ENCODE measurements around the gene INHBE.
"Not testable (repeated sequence)": the region's sequence is repeated elsewhere in the genome, so short reads cannot be mapped to it uniquely, and the experiment has no call there.

INHBE gene

GRCh38 chr12:57441846-57442427 is 13.2 kb upstream of the INHBE start:
- no peak for DNase-seq (ENCODE audit: low spot score)

GRCh38 chr12:57444337-57444736 is 10.8 kb upstream of the INHBE start:
- not testable (repeated sequence) for DNase-seq (ENCODE audit: low spot score)

- no peak for DNase-seq (ENCODE audit: low spot score)
Observed at GRCh38 chr12:57444744-57445143, 10.4 kb upstream of the INHBE start.

GRCh38 chr12:57446292-57446960 is 8.7 kb upstream of the INHBE start:
- no peak for DNase-seq (ENCODE audit: low spot score)

GRCh38 chr12:57448669-57449068 is 6.4 kb upstream of the INHBE start:
- DNase-seq (ENCODE audit: low spot score), result no peak

- DNase-seq (ENCODE audit: low spot score), result no peak
Observed at GRCh38 chr12:57449375-57449774, 5.7 kb upstream of the INHBE start.

GRCh38 chr12:57450057-57450456 is 5.0 kb upstream of the INHBE start:
- DNase-seq (ENCODE audit: low spot score), result no peak

- no peak for DNase-seq (ENCODE audit: low spot score)
Observed at GRCh38 chr12:57451233-57451778, 3.8 kb upstream of the INHBE start.

- no peak for DNase-seq (ENCODE audit: low spot score)
Observed at GRCh38 chr12:57452181-57452936, 2.7 kb upstream of the INHBE start.

- peak; percentile 76 for DNase-seq (ENCODE audit: low spot score)
Observed at GRCh38 chr12:57452937-57453509, 2.1 kb upstream of the INHBE start.

- no peak for DNase-seq (ENCODE audit: low spot score)
Observed at GRCh38 chr12:57454213-57454565, 918 bp upstream of the INHBE start.

GRCh38 chr12:57455374-57456144 is 452 bp downstream of the INHBE start:
- DNase-seq (ENCODE audit: low spot score), result no peak

- DNase-seq (ENCODE audit: low spot score), result peak; percentile 91
Observed at GRCh38 chr12:57456145-57456700, 1.1 kb downstream of the INHBE start.

- no peak for DNase-seq (ENCODE audit: low spot score)
Observed at GRCh38 chr12:57456737-57457490, 1.8 kb downstream of the INHBE start.

- DNase-seq (ENCODE audit: low spot score), result no peak
Observed at GRCh38 chr12:57458665-57459054, 3.6 kb downstream of the INHBE start.

- DNase-seq (ENCODE audit: low spot score), result peak; percentile 99
Observed at GRCh38 chr12:57459055-57459749, 4.1 kb downstream of the INHBE start.

GRCh38 chr12:57459750-57460467 is 4.8 kb downstream of the INHBE start, which contains the start of gene GLI1:
Gene GLI1 (plus strand): TSS chr12:57459785. CDS start chr12:57463692, 3,907 bp downstream.
- DNase-seq (ENCODE audit: low spot score), result no peak

GRCh38 chr12:57460468-57460784 is 5.3 kb downstream of the INHBE start:
- peak; percentile 74 for DNase-seq (ENCODE audit: low spot score)

- peak; percentile 33 for DNase-seq (ENCODE audit: low spot score)
Observed at GRCh38 chr12:57460841-57461275, 5.8 kb downstream of the INHBE start.

Measured in NAMALWA (cell line).